Colonic mucosa (tissue), 4 donors: ENCODE results near the gene CYYR1. TPM values are rescaled to one million over a fixed set of nuclear protein-coding genes. Genes with fewer than 3 reads are reported as not detected.
"Not testable (repeated sequence)": the region's sequence is repeated elsewhere in the genome, so short reads cannot be mapped to it uniquely, and the experiment has no call there.

Experiments
- DNase-seq: peaks from one replicate; pipeline ENCODE4 v3.0.0-alpha.2; 2020
- H3K27ac ChIP-seq: fragments of 200-600 bp; one replicate; pipeline ENCODE4 v1.8.0; 2021
- H3K27me3 ChIP-seq: fragments of 200-600 bp; one replicate; pipeline ENCODE4 v1.8.0; 2021
- H3K36me3 ChIP-seq: fragments of 200-600 bp; one replicate; pipeline ENCODE4 v1.8.0; 2021
- H3K4me1 ChIP-seq: fragments of 200-600 bp; one replicate; pipeline ENCODE4 v1.8.0; 2021; ENCODE audit warnings: mild to moderate bottlenecking
- H3K4me3 ChIP-seq: fragments of 200-600 bp; one replicate; pipeline ENCODE4 v1.8.0; 2021
- H3K9ac ChIP-seq, 2 donors: one replicate each; pipeline ENCODE4 v1.7.0; 2013; ENCODE audit warnings: control low read depth in 2 of 2, low read depth in 2 of 2, low read length in 2 of 2
- H3K9me3 ChIP-seq: fragments of 200-600 bp; one replicate; pipeline ENCODE4 v1.8.0; 2021
- intact Hi-C: fragments of 100-400 bp; cut with DNase I; formaldehyde crosslinking; loops from one replicate; pipeline ENCODE4 v1.14.1; 2022
- total RNA-seq, 2 donors: library from RNA; stranded (reverse); fragmentation: NEBNext Ultra II Directional in 1 of 2; extraction: Animal tissue kit (Norgen Biotek cat#: 25700) in 1 of 2; gene quantifications; one replicate each; pipeline ENCODE4 v1.2.1, GENCODE V29; 2021
- TF ChIP-seq, protein P1 (sequence below): fragments of 200-600 bp; IDR thresholded peaks from one replicate; pipeline ENCODE4 v1.8.0; 2022; ENCODE audit warnings: antibody characterized with exemption, mild to moderate bottlenecking
- donor health status: healthy.
- donor health status: DM: no; HTN: no; CAD: no.
- donor health status: DM: no; HTN: no; CAD: no.

Gene CYYR1
- total RNA-seq, 2 donors from 2014 or later, result 1.6 to 5.5 TPM

DNA sequence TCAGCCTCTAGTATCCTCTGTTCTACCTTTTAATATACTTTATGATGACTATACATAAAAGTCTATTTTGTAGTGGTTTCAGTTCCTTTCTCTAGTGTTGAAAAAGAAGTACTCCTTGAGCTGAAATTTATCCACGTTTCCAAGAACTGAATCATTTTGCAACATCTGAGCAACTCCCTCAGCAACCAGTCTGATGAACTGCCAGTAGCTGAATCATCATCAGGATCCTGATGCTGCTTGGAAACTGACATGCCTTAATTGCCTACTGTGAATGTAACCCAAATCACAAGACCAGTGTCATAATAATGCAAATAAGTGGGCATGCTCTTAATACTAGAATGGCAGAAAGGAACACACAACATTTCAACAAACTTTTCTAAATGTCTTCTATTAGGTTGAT lies 103.3 kb downstream of the CYYR1 start:
- Histone ChIP-seq H3K9ac (no peak overlapping the region), H3K4me3 (no peak overlapping the region), H3K4me1 (no peaks in the 10 kb centered on the region), H3K9me3 (no peaks in the 10 kb centered on the region), H3K27me3 (no peaks in the 10 kb centered on the region), H3K27ac (no peak overlapping the region), H3K36me3 (no peaks in the 10 kb centered on the region)
- DNase-seq, result no peak
- intact Hi-C loops, result no loop called here
- TF ChIP-seq, protein P1, sequence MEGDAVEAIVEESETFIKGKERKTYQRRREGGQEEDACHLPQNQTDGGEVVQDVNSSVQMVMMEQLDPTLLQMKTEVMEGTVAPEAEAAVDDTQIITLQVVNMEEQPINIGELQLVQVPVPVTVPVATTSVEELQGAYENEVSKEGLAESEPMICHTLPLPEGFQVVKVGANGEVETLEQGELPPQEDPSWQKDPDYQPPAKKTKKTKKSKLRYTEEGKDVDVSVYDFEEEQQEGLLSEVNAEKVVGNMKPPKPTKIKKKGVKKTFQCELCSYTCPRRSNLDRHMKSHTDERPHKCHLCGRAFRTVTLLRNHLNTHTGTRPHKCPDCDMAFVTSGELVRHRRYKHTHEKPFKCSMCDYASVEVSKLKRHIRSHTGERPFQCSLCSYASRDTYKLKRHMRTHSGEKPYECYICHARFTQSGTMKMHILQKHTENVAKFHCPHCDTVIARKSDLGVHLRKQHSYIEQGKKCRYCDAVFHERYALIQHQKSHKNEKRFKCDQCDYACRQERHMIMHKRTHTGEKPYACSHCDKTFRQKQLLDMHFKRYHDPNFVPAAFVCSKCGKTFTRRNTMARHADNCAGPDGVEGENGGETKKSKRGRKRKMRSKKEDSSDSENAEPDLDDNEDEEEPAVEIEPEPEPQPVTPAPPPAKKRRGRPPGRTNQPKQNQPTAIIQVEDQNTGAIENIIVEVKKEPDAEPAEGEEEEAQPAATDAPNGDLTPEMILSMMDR, result no peak

DNA sequence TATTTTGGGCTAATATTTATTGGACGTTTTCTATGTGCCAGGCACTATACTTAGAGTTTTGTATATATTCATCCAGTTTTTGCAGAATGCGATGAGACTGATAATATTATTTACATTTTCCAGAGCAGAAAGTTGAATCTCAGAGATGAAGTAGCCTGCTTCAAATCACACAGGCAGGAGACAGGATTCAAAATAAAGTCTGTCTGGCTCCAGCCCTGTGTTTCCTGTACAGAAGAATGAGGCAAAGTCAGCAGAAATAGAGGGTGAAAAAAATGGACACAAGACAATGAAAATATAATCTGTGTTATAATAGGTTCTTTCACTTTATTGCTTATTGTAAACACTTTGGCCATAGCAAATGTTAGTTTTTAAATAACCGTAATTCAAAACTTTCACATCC lies 107.2 kb downstream of the CYYR1 start:
- no peak for DNase-seq

DNA sequence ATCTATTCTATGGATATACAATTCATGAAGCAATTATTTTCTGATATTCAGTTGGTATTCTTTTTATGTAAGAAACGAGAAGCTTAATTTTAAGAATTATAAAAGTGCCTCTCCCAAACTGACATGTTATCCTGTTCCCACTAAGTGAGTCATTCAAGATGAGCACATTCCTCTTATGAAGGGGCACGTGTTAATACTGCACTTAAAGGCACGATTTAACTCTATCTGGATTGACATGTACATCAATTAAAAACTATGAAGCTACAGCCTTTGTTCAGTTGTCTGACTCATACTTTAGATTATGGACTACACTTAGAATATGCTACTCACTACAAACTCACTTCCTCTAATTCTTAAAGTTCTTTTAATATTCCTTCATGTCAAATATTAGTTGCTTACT lies 111.6 kb downstream of the CYYR1 start:
- intact Hi-C loops, result no loop called here
- Histone ChIP-seq H3K27ac (no peak overlapping the region), H3K4me1 (no peaks in the 10 kb centered on the region), H3K9me3 (no peaks in the 10 kb centered on the region), H3K27me3 (no peaks in the 10 kb centered on the region), H3K36me3 (no peaks in the 10 kb centered on the region), H3K4me3 (no peak overlapping the region), H3K9ac (no peak overlapping the region)
- TF ChIP-seq, protein P1, result no peak
- DNase-seq, result no peak

More for the DNA sequence above, 107.2 kb downstream of the CYYR1 start:
- H3K27me3 ChIP-seq, result no peaks in the 10 kb centered on the region
- no peaks in the 10 kb centered on the region for H3K9me3 ChIP-seq
- intact Hi-C loops, result no loop called here
- no peak overlapping the region for H3K27ac ChIP-seq
- TF ChIP-seq, protein P1, result no peak
- H3K4me3 ChIP-seq, result no peak overlapping the region
- no peak overlapping the region for H3K9ac ChIP-seq
- H3K4me1 ChIP-seq, result no peaks in the 10 kb centered on the region
- H3K36me3 ChIP-seq, result no peaks in the 10 kb centered on the region

DNA sequence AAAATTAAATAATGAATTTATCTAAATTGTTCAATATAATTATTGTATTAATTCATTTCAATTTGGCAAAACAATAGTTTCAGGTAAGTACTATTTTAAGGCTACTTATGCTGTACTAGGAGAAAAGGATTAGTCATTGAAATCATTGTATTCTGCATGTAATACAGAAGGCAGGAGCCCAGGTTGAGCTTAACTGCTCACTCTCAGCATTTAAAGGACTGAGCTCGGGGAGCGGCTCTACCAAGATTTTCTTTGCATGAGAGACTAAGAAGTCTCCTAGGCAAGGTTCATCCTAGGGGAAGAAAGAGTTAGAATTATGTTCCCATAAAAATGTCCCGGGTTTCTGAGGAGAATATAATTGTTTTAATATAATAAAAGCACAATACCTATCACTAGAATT lies 112.5 kb downstream of the CYYR1 start:
- Histone ChIP-seq H3K9me3 (no peaks in the 10 kb centered on the region), H3K27me3 (no peaks in the 10 kb centered on the region), H3K9ac (no peak overlapping the region), H3K27ac (no peak overlapping the region), H3K4me3 (no peak overlapping the region), H3K4me1 (no peaks in the 10 kb centered on the region), H3K36me3 (no peaks in the 10 kb centered on the region)
- intact Hi-C loops, result no loop called here
- TF ChIP-seq, protein P1, result no peak
- DNase-seq, result no peak

DNA sequence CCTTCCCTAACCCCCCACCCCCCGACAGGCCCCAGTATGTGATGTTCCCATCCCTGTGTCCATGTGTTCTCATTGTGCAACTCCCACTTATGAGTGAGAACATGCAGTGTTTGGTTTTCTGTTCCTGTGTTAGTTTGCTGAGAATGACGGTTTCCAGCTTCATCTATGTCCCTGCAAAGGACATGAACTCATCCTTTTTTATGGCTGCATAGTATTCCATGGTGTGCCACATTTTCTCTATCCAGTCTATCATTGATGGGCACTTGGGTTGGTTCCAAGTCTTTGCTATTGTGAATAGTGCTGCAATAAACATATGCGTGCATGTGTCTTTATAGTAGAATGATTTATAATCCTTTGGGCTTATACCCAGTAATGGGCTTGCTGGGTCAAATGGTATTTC lies 114.2 kb downstream of the CYYR1 start:
- H3K4me1 ChIP-seq, H3K9me3 ChIP-seq, H3K27me3 ChIP-seq, DNase-seq, H3K4me3 ChIP-seq, H3K27ac ChIP-seq, intact Hi-C loops, H3K9ac ChIP-seq, H3K36me3 ChIP-seq: not testable (repeated sequence)

DNA sequence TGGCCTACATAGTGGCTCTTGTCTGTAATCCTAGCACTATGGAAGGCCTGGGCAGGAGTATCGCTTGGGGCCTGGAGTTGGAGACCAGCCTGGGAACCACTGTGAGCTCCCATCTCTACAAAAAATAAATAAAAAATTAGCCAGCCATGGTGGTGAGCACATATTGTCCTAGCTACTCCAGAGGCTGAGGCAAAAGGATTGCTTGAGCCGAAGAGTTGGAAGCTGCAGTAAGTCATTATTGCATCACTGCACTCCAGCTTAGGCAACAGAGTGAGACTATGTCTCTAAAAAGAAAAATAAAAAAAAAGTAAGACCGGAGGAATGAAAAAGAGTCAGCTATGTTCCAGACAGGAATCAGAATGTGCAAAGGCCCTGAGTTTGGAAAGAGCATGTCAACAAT lies 115.3 kb downstream of the CYYR1 start:
- no peak for DNase-seq
- no peak overlapping the region for H3K9ac ChIP-seq
- intact Hi-C loops, result no loop called here
- no peaks in the 10 kb centered on the region for H3K9me3 ChIP-seq
- H3K27ac ChIP-seq, result no peak overlapping the region
- H3K4me3 ChIP-seq, result no peak overlapping the region
- TF ChIP-seq, protein P1, result no peak
- no peaks in the 10 kb centered on the region for H3K36me3 ChIP-seq
- H3K27me3 ChIP-seq, result no peaks in the 10 kb centered on the region
- H3K4me1 ChIP-seq, result no peaks in the 10 kb centered on the region
